HG03457 (cell line): ENCODE data around the gene ZNF136.

Experiments used
- ATAC-seq: cut with Tn5 transposase; IDR thresholded peaks from one replicate; pipeline ENCODE4 v1.9.1; 2021; ENCODE audit warnings: moderate number of reproducible peaks; ENCODE audit not compliant: unreplicated experiment

The ZNF136 gene

GRCh38 chr19:12162882-12163806, at the start of gene ZNF136:
Gene ZNF136 (plus strand): TSS chr19:12163096. CDS start chr19:12163204, 108 bp downstream.
- peak; percentile 78 for ATAC-seq

GRCh38 chr19:12113121-12113520, 49.8 kb upstream of the ZNF136 start:
- ATAC-seq, result no peak

- ATAC-seq, result no peak
Observed at GRCh38 chr19:12117201-12117970, 45.5 kb upstream of the ZNF136 start.

- ATAC-seq, result no peak
Observed at GRCh38 chr19:12126707-12127106, 36.2 kb upstream of the ZNF136 start.

- no peak for ATAC-seq
Observed at GRCh38 chr19:12133069-12133468, 29.8 kb upstream of the ZNF136 start.

- ATAC-seq, result no peak
Observed at GRCh38 chr19:12137221-12137940, 25.5 kb upstream of the ZNF136 start.

GRCh38 chr19:12139269-12139668, 23.6 kb upstream of the ZNF136 start:
- no peak for ATAC-seq

GRCh38 chr19:12139885-12140544, 22.9 kb upstream of the ZNF136 start, which contains the start of gene ZNF20:
Gene ZNF20 (minus strand): TSS chr19:12140350. CDS start chr19:12140182, 168 bp downstream.
- ATAC-seq, result no peak

GRCh38 chr19:12140545-12141404, 22.1 kb upstream of the ZNF136 start:
- ATAC-seq, result no peak

GRCh38 chr19:12141405-12141736, 21.5 kb upstream of the ZNF136 start:
- ATAC-seq, result no peak

GRCh38 chr19:12145348-12145747, 17.5 kb upstream of the ZNF136 start:
- no peak for ATAC-seq

- ATAC-seq, result no peak
Observed at GRCh38 chr19:12155324-12155860, 7.5 kb upstream of the ZNF136 start.

GRCh38 chr19:12156223-12157058, 6.5 kb upstream of the ZNF136 start, which contains the start of gene ZNF625:
Gene ZNF625 (minus strand): TSS chr19:12156734. CDS start chr19:12156558, 176 bp downstream.
- peak; percentile 52 for ATAC-seq

GRCh38 chr19:12159773-12160414, 3.0 kb upstream of the ZNF136 start:
- ATAC-seq, result no peak

GRCh38 chr19:12162513-12162881, 399 bp upstream of the ZNF136 start:
- no peak for ATAC-seq

GRCh38 chr19:12163826-12164225, 930 bp downstream of the ZNF136 start:
- ATAC-seq, result no peak

- ATAC-seq, result no peak
Observed at GRCh38 chr19:12166626-12167025, 3.7 kb downstream of the ZNF136 start.

- ATAC-seq, result no peak
Observed at GRCh38 chr19:12180377-12180776, 17.5 kb downstream of the ZNF136 start.
